Endothelial cell of umbilical vein (primary cell): ENCODE results near the gene MIPEP.

Experiments
- CTCF ChIP-seq, 2 donors: IDR thresholded peaks; 1 replicate in 1 of 2; 2 replicates in 1 of 2; pipeline ENCODE4 v1.5.1; 2011; ENCODE audit warnings: low read length in 2 of 2, mild to moderate bottlenecking in 2 of 2, moderate library complexity in 2 of 2, control low read depth in 1 of 2, inconsistent platforms in 1 of 2, low read depth in 1 of 2; ENCODE audit not compliant: insufficient read depth in 1 of 2; ENCODE audit errors: extremely low read depth in 1 of 2
- EZH2 ChIP-seq: IDR thresholded peaks from 2 replicates; pipeline ENCODE4 v1.6.1; 2012; ENCODE audit warnings: borderline replicate concordance, low read depth, mild to moderate bottlenecking, moderate library complexity, low read length, inconsistent platforms; ENCODE audit not compliant: severe bottlenecking
- POLR2A ChIP-seq: IDR thresholded peaks from 2 replicates; pipeline ENCODE4 v1.6.1; 2012; ENCODE audit warnings: low read depth, mild to moderate bottlenecking, control low read depth, low read length
- TF ChIP-seq, protein P1 (sequence below): IDR thresholded peaks from 2 replicates; pipeline ENCODE4 v1.6.1; 2011; ENCODE audit not compliant: insufficient read depth, insufficient read length

DNA sequence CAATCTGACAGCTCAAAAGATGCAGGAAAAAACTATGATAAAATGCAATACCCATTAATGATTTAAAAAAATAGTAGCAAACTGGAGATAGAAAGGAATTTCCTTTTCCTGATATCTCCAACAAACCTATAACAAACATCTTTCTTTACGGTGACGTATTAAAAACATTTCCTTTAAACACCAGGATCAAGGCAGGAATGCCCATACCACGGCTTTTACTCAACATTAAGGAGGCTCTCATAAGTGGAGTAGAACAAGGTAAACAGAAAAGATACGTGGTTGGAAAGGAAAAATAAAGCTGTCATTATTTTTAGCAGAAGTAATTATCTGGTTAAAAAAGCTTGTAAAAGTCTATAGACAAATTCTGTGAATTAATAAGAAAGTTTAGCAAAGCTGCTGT is 61.1 kb downstream of the MIPEP start:
- TF ChIP-seq CTCF (IDR thresholded peaks at IDR 0.05; ENCODE audit: extremely low read depth in 1 of 2, insufficient read depth in 1 of 2, low read depth in 1 of 2, low read length in 2 of 2) (no peak), EZH2 (no peak), POLR2A (no peak)
- TF ChIP-seq, protein P1, sequence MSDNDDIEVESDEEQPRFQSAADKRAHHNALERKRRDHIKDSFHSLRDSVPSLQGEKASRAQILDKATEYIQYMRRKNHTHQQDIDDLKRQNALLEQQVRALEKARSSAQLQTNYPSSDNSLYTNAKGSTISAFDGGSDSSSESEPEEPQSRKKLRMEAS, result no peak
